Left ventricle myocardium inferior (tissue), 1 donor: ENCODE results near the gene MTCH2. TPM values are rescaled to one million over a fixed set of nuclear protein-coding genes. Genes with fewer than 3 reads are reported as not detected.
A peak's percentile ranks its signal among the peaks of the same experiment; 100 is the strongest.
"Not testable (repeated sequence)": the region's sequence is repeated elsewhere in the genome, so short reads cannot be mapped to it uniquely, and the experiment has no call there.

Source experiments
- DNase-seq: peaks from one replicate; pipeline ENCODE4 v3.0.0-alpha.2; 2020
- H3K27ac ChIP-seq: fragments of 200-600 bp; replicated peaks from 2 replicates; pipeline ENCODE4 v1.8.0; 2021
- H3K27me3 ChIP-seq: fragments of 200-600 bp; 2 replicates; pipeline ENCODE4 v1.8.0; 2021; ENCODE audit warnings: low read depth
- H3K36me3 ChIP-seq: fragments of 200-600 bp; 2 replicates; pipeline ENCODE4 v1.8.0; 2021
- H3K4me1 ChIP-seq: fragments of 200-600 bp; 2 replicates; pipeline ENCODE4 v1.8.0; 2021
- H3K4me3 ChIP-seq: fragments of 200-600 bp; 2 replicates; pipeline ENCODE4 v1.8.0; 2021; ENCODE audit warnings: mild to moderate bottlenecking, moderate library complexity
- H3K9me3 ChIP-seq: fragments of 200-600 bp; replicated peaks from 2 replicates; pipeline ENCODE4 v1.8.0; 2021
- intact Hi-C: fragments of 100-400 bp; cut with micrococcal nuclease; formaldehyde crosslinking; loops from one replicate; pipeline ENCODE4 v1.11.0; 2022
- long read RNA-seq: library from polyadenylated mRNA; unstranded; transcript quantifications from one replicate; pipeline ENCODE4 v2.0.0, GENCODE V29; 2021
- total RNA-seq: library from RNA; stranded (reverse); fragmentation: NEBNext Ultra II Directional; extraction: Animal tissue kit (Norgen Biotek cat#: 25700); gene quantifications from one replicate; pipeline ENCODE4 v1.2.1, GENCODE V29; 2021
- TF ChIP-seq, protein P1 (sequence below): fragments of 200-600 bp; IDR thresholded peaks from 2 replicates; pipeline ENCODE4 v1.8.0; 2021; ENCODE audit warnings: antibody characterized with exemption, mild to moderate bottlenecking, borderline replicate concordance
- donor health status: DM: no; HTN: yes; CAD: no; lungs with severe emphysema.

MTCH2 gene
- 93.7 TPM for total RNA-seq
- long read RNA-seq, transcript MTCH2-201 (13 exons, 2,587 nt): major isoform, 89 of 109 reads
- long read RNA-seq, partial matches to known transcripts: 5 of 109 reads
- long read RNA-seq, other reads (novel, unspliced or antisense): 15 of 109 reads

DNA sequence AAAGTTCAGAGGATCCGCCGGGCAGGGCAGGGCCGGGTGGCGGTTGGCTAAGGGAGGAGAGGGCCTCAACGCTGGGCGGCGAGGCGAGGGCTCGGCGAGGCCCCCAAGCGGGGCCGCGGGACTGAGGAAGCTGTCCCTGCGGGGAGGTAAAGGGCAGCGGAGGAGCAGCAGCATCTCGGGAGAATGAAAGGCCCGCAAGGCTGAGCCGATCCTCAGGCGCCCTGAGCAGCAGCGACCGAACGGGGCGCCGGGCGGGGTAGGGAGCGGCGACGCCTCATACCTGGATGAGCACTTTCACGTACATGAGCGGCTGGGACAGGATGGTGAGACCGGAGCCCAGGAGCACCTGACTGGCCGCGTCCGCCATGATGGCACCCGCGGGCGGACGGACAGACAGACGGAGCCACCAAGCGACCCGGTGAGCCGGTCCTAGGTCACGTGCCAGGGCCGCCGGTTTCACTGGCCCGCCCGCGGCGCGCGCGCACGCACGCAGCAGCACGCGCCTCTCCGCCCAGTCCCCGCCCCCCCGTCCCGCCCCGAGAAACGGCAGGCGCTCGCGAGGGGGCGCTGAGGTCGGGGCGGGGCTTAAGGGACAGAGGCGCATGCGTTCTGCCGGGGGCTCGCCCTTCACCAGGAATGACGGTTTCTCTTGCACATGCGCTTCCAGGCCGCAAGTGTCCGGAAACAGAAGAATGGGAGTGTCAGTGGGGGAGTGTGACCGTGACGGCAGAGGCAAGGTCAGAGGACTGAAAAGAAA, at the start of gene MTCH2:
Gene MTCH2 (minus strand): TSS at position 461 of the 757 bp plus-strand sequence. CDS start 94 bp downstream, at position 367.
- H3K4me1 ChIP-seq: peaks cover 19% of the 10 kb centered on the region
- TF ChIP-seq, protein P1, sequence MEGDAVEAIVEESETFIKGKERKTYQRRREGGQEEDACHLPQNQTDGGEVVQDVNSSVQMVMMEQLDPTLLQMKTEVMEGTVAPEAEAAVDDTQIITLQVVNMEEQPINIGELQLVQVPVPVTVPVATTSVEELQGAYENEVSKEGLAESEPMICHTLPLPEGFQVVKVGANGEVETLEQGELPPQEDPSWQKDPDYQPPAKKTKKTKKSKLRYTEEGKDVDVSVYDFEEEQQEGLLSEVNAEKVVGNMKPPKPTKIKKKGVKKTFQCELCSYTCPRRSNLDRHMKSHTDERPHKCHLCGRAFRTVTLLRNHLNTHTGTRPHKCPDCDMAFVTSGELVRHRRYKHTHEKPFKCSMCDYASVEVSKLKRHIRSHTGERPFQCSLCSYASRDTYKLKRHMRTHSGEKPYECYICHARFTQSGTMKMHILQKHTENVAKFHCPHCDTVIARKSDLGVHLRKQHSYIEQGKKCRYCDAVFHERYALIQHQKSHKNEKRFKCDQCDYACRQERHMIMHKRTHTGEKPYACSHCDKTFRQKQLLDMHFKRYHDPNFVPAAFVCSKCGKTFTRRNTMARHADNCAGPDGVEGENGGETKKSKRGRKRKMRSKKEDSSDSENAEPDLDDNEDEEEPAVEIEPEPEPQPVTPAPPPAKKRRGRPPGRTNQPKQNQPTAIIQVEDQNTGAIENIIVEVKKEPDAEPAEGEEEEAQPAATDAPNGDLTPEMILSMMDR: peak; percentile 56
- intact Hi-C loops: no loop called here
- peak within 1 kb of the TSS; percentile 93 for H3K27ac ChIP-seq
- DNase-seq: peak; percentile 95
- H3K27me3 ChIP-seq: no peaks in the 10 kb centered on the region
- no peaks in the 10 kb centered on the region for H3K9me3 ChIP-seq
- H3K36me3 ChIP-seq: peaks cover 17% of the 10 kb centered on the region
- H3K4me3 ChIP-seq: peak within 1 kb of the TSS; percentile 87

DNA sequence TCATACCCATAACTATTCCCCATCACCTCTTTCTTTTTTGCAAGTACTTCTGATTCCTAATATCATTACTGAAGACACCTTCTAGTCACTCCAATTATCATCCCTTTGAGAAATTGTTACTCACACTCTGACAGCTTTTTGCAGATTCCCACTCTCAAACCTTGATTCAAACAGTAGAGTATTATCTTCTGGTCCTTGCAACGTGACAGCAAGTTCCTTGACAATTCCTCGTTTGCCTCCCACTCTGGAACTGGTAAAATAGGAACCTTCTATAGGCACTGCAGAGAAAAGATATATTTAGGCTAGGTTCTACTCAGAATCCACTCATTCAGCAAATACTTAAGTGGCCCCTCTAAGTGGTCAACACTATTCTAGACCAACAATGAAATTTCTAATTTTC, 49.6 kb upstream of the MTCH2 start:
- intact Hi-C loops: no loop called here
- H3K27ac ChIP-seq: no peak overlapping the region
- no peak for DNase-seq
- no peaks in the 10 kb centered on the region for H3K9me3 ChIP-seq
- no peaks in the 10 kb centered on the region for H3K36me3 ChIP-seq
- no peak overlapping the region for H3K4me3 ChIP-seq
- H3K4me1 ChIP-seq: no peaks in the 10 kb centered on the region
- TF ChIP-seq, protein P1: no peak
- no peaks in the 10 kb centered on the region for H3K27me3 ChIP-seq

DNA sequence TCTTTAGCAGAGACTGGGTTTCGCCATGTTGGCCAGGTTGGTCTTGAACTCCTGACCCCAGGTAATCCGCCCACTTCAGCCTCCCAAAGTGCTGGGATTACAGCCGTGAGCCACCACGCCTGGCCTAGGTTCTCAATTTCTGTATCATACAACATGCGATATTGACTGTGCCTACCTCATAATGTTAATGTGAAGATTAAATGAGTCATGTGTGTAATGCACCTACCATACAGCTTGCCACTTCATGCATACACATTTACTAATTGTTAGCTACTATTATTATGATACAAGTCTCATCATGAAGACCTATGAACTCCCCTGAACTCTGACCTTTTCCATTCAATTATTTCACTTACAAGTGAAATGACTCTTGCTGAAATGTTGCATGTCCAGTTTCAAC, 47.1 kb upstream of the MTCH2 start:
- intact Hi-C loops: no loop called here
- H3K4me3 ChIP-seq: no peak overlapping the region

DNA sequence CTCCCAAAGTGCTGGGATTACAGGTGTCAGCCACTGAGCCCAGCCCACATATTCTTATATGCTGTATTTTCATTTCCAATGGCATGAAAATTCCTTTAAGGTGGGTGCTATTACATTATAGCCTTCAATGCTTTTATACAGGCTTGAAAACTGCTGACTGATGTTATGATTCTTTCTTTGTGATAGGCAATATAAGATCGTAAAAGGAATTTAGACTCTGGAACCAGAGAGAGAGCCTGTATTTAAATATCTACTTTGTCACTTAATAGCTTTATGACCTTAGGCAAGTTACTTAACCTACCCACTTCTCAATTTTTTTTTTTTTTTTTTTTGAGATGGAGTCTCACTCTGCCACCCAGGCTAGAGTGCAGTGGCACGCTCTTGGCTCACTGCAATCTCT, 46.6 kb upstream of the MTCH2 start:
- Histone ChIP-seq H3K36me3 (no peaks in the 10 kb centered on the region), H3K27ac (no peak overlapping the region), H3K27me3 (no peaks in the 10 kb centered on the region), H3K4me1 (no peaks in the 10 kb centered on the region), H3K9me3 (no peaks in the 10 kb centered on the region), H3K4me3 (no peak overlapping the region)
- intact Hi-C loops: no loop called here
- no peak for DNase-seq
- TF ChIP-seq, protein P1: no peak

More for the DNA sequence above, 47.1 kb upstream of the MTCH2 start:
- Histone ChIP-seq H3K27ac (no peak overlapping the region), H3K27me3 (no peaks in the 10 kb centered on the region), H3K36me3 (no peaks in the 10 kb centered on the region), H3K4me1 (no peaks in the 10 kb centered on the region), H3K9me3 (no peaks in the 10 kb centered on the region)
- TF ChIP-seq, protein P1: no peak
- DNase-seq: no peak

DNA sequence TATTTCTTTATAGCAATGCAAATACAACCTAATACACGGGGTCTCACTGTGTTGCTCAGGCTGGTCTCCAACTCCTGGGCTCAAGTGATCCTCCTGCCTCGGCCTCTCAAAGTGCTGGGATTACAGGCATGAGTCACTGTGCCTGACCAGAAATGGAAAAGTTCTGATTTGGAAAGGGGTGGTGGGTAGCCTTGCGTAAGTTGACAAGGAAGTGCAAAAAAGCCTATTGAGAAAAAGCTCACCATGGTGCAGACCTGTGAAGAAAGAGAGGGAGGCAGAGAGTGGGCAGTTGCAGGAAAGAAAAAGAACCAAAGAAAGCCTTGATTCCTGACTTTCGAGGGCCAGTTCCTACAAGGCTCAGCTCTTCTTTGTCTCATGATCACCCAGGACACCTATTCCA, 45.8 kb upstream of the MTCH2 start:
- H3K9me3 ChIP-seq: no peaks in the 10 kb centered on the region
- H3K4me3 ChIP-seq: no peak overlapping the region
- H3K4me1 ChIP-seq: no peaks in the 10 kb centered on the region
- TF ChIP-seq, protein P1: no peak
- no peaks in the 10 kb centered on the region for H3K27me3 ChIP-seq
- no peaks in the 10 kb centered on the region for H3K36me3 ChIP-seq
- no peak for DNase-seq
- H3K27ac ChIP-seq: no peak overlapping the region
- intact Hi-C loops: no loop called here

DNA sequence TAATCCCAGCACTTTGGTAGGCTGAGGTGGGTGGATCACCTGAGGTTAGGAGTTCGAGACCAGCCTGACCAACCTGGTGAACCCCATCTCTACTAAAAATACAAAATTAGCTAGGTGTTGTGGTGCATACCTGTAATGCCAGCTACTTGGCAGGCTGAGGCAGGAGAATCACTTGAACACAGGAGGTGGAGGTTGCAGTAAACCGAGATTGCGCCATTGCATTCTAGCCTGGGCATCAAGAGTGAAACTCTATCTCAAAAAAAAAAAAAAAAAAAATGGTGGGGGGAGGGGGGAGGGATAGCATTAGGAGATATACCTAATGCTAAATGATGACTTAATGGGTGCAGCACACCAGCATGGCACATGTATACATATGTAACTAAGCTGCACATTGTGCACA, 44.3 kb upstream of the MTCH2 start:
- H3K4me1 ChIP-seq, H3K36me3 ChIP-seq, H3K27ac ChIP-seq, DNase-seq, H3K9me3 ChIP-seq, H3K27me3 ChIP-seq, intact Hi-C loops, H3K4me3 ChIP-seq: not testable (repeated sequence)
